HG03378 (cell line): Measurements from ENCODE around the gene ZSCAN4.

Experiments
- ATAC-seq: cut with Tn5 transposase; IDR thresholded peaks from one replicate; pipeline ENCODE4 v1.9.1; 2021; ENCODE audit warnings: mild to moderate bottlenecking, moderate library complexity; ENCODE audit not compliant: unreplicated experiment

The ZSCAN4 gene

GRCh38 chr19:57675881-57676280, 7.1 kb downstream of the ZSCAN4 start:
- ATAC-seq = no peak

GRCh38 chr19:57682226-57682766, 13.6 kb downstream of the ZSCAN4 start:
- no peak for ATAC-seq

GRCh38 chr19:57686727-57687126, 18.0 kb downstream of the ZSCAN4 start:
- ATAC-seq = no peak

- ATAC-seq = no peak
Observed at GRCh38 chr19:57687363-57688010, 18.8 kb downstream of the ZSCAN4 start.

GRCh38 chr19:57688011-57688763, 19.5 kb downstream of the ZSCAN4 start:
- ATAC-seq = no peak

GRCh38 chr19:57689750-57690149, 21.0 kb downstream of the ZSCAN4 start:
- no peak for ATAC-seq

GRCh38 chr19:57701625-57702024, 32.9 kb downstream of the ZSCAN4 start:
- no peak for ATAC-seq

- no peak for ATAC-seq
Observed at GRCh38 chr19:57706346-57706745, 37.6 kb downstream of the ZSCAN4 start.

- no peak for ATAC-seq
Observed at GRCh38 chr19:57708641-57709361, 40.1 kb downstream of the ZSCAN4 start, which contains the start of gene ZNF154. Gene ZNF154, minus strand, starts transcription at chr19:57709204. Its CDS starts 233 bp downstream, at chr19:57708971.

- no peak for ATAC-seq
Observed at GRCh38 chr19:57709616-57710015, 40.9 kb downstream of the ZSCAN4 start.

- no peak for ATAC-seq
Observed at GRCh38 chr19:57712222-57712621, 43.5 kb downstream of the ZSCAN4 start.

GRCh38 chr19:57719424-57719823, 50.7 kb downstream of the ZSCAN4 start:
- ATAC-seq = no peak

- ATAC-seq = no peak
Observed at GRCh38 chr19:57719901-57720519, 51.3 kb downstream of the ZSCAN4 start.

- ATAC-seq = no peak
Observed at GRCh38 chr19:57720878-57721277, 52.1 kb downstream of the ZSCAN4 start.
